HepG2 (cell line): ENCODE data around the gene VPS13D. TPM values are rescaled to one million over a fixed set of nuclear protein-coding genes. Genes with fewer than 3 reads are reported as not detected.

Source experiments
- ATF7-NPFF ChIP-seq: sonication (generic); formaldehyde crosslinking; IDR thresholded peaks from 2 replicates; pipeline ENCODE4 v1.8.1; 2023; ENCODE audit warnings: mild to moderate bottlenecking, low read depth, missing genetic modification reagents, moderate library complexity
- BRD4 ChIP-seq: sonication (generic); formaldehyde crosslinking; IDR thresholded peaks from 2 replicates; pipeline ENCODE4 v1.4.0; 2020; ENCODE audit warnings: missing genetic modification reagents
- FOSL2 ChIP-seq: sonication (generic); formaldehyde crosslinking; IDR thresholded peaks from 2 replicates; pipeline ENCODE4 v1.4.0; 2020; ENCODE audit warnings: missing genetic modification reagents
- GTF2F1 ChIP-seq: fragments of 150-350 bp; IDR thresholded peaks from 2 replicates; pipeline ENCODE4 v1.6.1; 2014; ENCODE audit warnings: low read length
- GZF1 ChIP-seq: sonication (generic); formaldehyde crosslinking; IDR thresholded peaks from 2 replicates; pipeline ENCODE4 v1.5.1; 2020; ENCODE audit warnings: mild to moderate bottlenecking, missing genetic modification reagents
- HIVEP1 ChIP-seq: sonication (generic); formaldehyde crosslinking; IDR thresholded peaks from 2 replicates; pipeline ENCODE4 v1.4.0; 2020; ENCODE audit warnings: mild to moderate bottlenecking, missing genetic modification reagents
- KDM4B ChIP-seq: sonication (generic); formaldehyde crosslinking; IDR thresholded peaks from 2 replicates; pipeline ENCODE4 v1.4.0; 2020; ENCODE audit warnings: missing genetic modification reagents
- MED13 ChIP-seq: sonication (generic); formaldehyde crosslinking; IDR thresholded peaks from 2 replicates; pipeline ENCODE4 v1.5.0; 2020; ENCODE audit warnings: missing genetic modification reagents
- ONECUT2 ChIP-seq: sonication (generic); formaldehyde crosslinking; IDR thresholded peaks from 2 replicates; pipeline ENCODE4 v1.4.0; 2020; ENCODE audit warnings: missing genetic modification reagents
- PAX8 ChIP-seq: sonication (generic); formaldehyde crosslinking; IDR thresholded peaks from 2 replicates; pipeline ENCODE4 v1.8.0; 2022; ENCODE audit warnings: mild to moderate bottlenecking, missing genetic modification reagents, borderline replicate concordance
- RFXANK ChIP-seq: IDR thresholded peaks from 2 replicates; pipeline ENCODE4 v1.6.1; 2016
- SALL2 ChIP-seq: sonication (generic); formaldehyde crosslinking; IDR thresholded peaks from 2 replicates; pipeline ENCODE4 v1.8.1; 2023; ENCODE audit warnings: mild to moderate bottlenecking, missing genetic modification reagents, inconsistent platforms
- SYNCRIP ChIP-seq: fragments of 200-400 bp; formaldehyde crosslinking; IDR thresholded peaks from 2 replicates; pipeline ENCODE4 v1.6.1; 2018; ENCODE audit warnings: mild to moderate bottlenecking, low read depth, low read length; ENCODE audit not compliant: insufficient read depth
- TBX3 ChIP-seq: fragments of 450-650 bp; IDR thresholded peaks from 2 replicates; pipeline ENCODE4 v1.6.1; 2017; ENCODE audit warnings: antibody characterized with exemption, mild to moderate bottlenecking, inconsistent platforms, borderline replicate concordance
- TEAD2 ChIP-seq: sonication (generic); formaldehyde crosslinking; IDR thresholded peaks from 2 replicates; pipeline ENCODE4 v1.9.0; 2021; ENCODE audit warnings: missing genetic modification reagents
- ZBTB21 ChIP-seq: sonication (generic); formaldehyde crosslinking; IDR thresholded peaks from 2 replicates; pipeline ENCODE4 v1.4.0; 2020; ENCODE audit warnings: missing genetic modification reagents
- ZNF12 ChIP-seq: sonication (generic); formaldehyde crosslinking; IDR thresholded peaks from 2 replicates; pipeline ENCODE4 v1.5.0; 2020; ENCODE audit warnings: missing genetic modification reagents
- ZNF20 ChIP-seq: sonication (generic); formaldehyde crosslinking; IDR thresholded peaks from 2 replicates; pipeline ENCODE4 v1.4.0; 2020; ENCODE audit warnings: mild to moderate bottlenecking, moderate library complexity, missing genetic modification reagents
- ZNF296 ChIP-seq: sonication (generic); formaldehyde crosslinking; conservative IDR thresholded peaks from 2 replicates; pipeline ENCODE4 v1.5.0; 2020; ENCODE audit warnings: mild to moderate bottlenecking, missing genetic modification reagents
- ZNF616 ChIP-seq: sonication (generic); formaldehyde crosslinking; IDR thresholded peaks from 2 replicates; pipeline ENCODE4 v1.5.0; 2020; ENCODE audit warnings: low read depth, mild to moderate bottlenecking, missing genetic modification reagents
- ZNF816 ChIP-seq: sonication (generic); formaldehyde crosslinking; IDR thresholded peaks from 2 replicates; pipeline ENCODE4 v1.8.0; 2022; ENCODE audit warnings: missing genetic modification reagents, mild to moderate bottlenecking, borderline replicate concordance
- ZNF83 ChIP-seq: sonication (generic); formaldehyde crosslinking; IDR thresholded peaks from 2 replicates; pipeline ENCODE4 v1.4.0; 2020; ENCODE audit warnings: missing genetic modification reagents, mild to moderate bottlenecking, borderline replicate concordance
- ZSCAN25 ChIP-seq: sonication (generic); formaldehyde crosslinking; IDR thresholded peaks from 2 replicates; pipeline ENCODE4 v1.8.0; 2022; ENCODE audit warnings: mild to moderate bottlenecking, missing genetic modification reagents
- polyA plus RNA-seq, 8 experiments: library from polyadenylated mRNA; depleted of rRNA in 3 of 8; stranded (reverse) in 7 of 8; unstranded in 1 of 8; fragments of >200 nt; fragmentation: Illumina TruSeq in 4 of 8; extraction: Trizol in 4 of 8; gene quantifications; 2 replicates each; pipeline versions ENCODE4 v1.2.1 to v1.2.3, GENCODE V29; 2011 to 2016; ENCODE audit warnings: low read depth in 4 of 8, missing spikeins in 1 of 8, mixed read lengths in 1 of 8; ENCODE audit not compliant: insufficient read depth in 1 of 8
- total RNA-seq, 5 experiments: library from RNA; depleted of rRNA; stranded (reverse); fragments of >200 nt; fragmentation: Illumina TruSeq; extraction: Trizol; gene quantifications; 2 replicates each; pipeline ENCODE4 v1.2.3, GENCODE V29; 2016; ENCODE audit warnings: low read depth in 1 of 5
- TF ChIP-seq, protein P1 (sequence below): sonication (generic); formaldehyde crosslinking; IDR thresholded peaks from 2 replicates; pipeline ENCODE4 v1.5.0; 2020; ENCODE audit warnings: missing genetic modification reagents
- TF ChIP-seq, protein P2 (sequence below): sonication (generic); formaldehyde crosslinking; IDR thresholded peaks from 2 replicates; pipeline ENCODE4 v1.4.0; 2020; ENCODE audit warnings: missing genetic modification reagents; ENCODE audit errors: not compliant biosample characterization
- TF ChIP-seq, protein P3 (sequence below): sonication (generic); formaldehyde crosslinking; IDR thresholded peaks from 2 replicates; pipeline ENCODE4 v1.5.1; 2020; ENCODE audit warnings: missing genetic modification reagents, mild to moderate bottlenecking, borderline replicate concordance
- TF ChIP-seq, protein P4 (sequence below): sonication (generic); formaldehyde crosslinking; IDR thresholded peaks from 2 replicates; pipeline ENCODE4 v1.4.0; 2020; ENCODE audit warnings: missing genetic modification reagents

VPS13D gene
- total and polyA plus RNA-seq, 2 of the 13 experiments (the other 11 are each of a cell fraction or from before 2014, with no cell fraction given) = 8.6 to 13.9 TPM

DNA sequence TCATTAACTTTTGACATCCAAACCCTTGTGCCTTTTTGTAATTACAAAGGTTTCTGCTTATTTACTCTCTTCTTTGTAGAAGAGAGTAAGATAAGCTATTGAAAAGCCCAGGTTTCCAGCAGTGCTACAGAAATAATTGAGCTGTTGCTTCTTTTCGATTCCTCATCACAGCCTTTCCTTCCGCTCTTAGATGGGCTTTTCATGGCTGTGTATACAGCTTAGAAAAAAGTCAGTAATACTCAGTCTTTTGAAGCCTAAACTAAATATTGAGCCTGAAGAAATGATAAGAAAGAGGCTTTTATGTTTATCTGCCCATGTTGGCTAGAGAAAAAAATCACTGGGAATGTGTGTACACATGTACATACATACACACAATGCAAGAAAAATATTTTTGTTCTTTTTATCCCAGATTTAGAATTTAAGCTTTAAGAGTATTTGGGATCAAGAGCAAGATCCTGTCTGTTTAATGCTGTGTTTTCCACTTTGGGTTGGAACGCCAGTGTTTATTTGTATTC, 172.4 kb downstream of the VPS13D start (continued):
- TF ChIP-seq ZNF816 (no peak), BRD4 (CRISPR knock-in tag) (no peak), ZNF12 (no peak), PAX8 (no peak), MED13 (CRISPR knock-in tag) (no peak; the same call in 1 of the 2 replicates), TEAD2 (CRISPR knock-in tag) (no peak), GTF2F1 (no peak), ZSCAN25 (CRISPR knock-in tag) (no peak), SALL2 (CRISPR knock-in tag) (no peak), TBX3 (peak; percentile 84), ONECUT2 (CRISPR knock-in tag) (0 out of 2 replicates have a peak, but pooled peaks have one; percentile 19), ZBTB21 (no peak), SYNCRIP (no peak), FOSL2 (CRISPR knock-in tag) (peak; percentile 50), ATF7-NPFF (CRISPR knock-in tag) (no peak), GZF1 (CRISPR knock-in tag) (no peak), RFXANK (no peak), HIVEP1 (CRISPR knock-in tag) (no peak), ZNF296 (CRISPR knock-in tag) (no peak), KDM4B (no peak), ZNF616 (CRISPR knock-in tag) (no peak), ZNF20 (CRISPR knock-in tag) (no peak), ZNF83 (no peak)
- TF ChIP-seq, protein P1, sequence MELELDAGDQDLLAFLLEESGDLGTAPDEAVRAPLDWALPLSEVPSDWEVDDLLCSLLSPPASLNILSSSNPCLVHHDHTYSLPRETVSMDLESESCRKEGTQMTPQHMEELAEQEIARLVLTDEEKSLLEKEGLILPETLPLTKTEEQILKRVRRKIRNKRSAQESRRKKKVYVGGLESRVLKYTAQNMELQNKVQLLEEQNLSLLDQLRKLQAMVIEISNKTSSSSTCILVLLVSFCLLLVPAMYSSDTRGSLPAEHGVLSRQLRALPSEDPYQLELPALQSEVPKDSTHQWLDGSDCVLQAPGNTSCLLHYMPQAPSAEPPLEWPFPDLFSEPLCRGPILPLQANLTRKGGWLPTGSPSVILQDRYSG = no peak
- TF ChIP-seq, protein P2, sequence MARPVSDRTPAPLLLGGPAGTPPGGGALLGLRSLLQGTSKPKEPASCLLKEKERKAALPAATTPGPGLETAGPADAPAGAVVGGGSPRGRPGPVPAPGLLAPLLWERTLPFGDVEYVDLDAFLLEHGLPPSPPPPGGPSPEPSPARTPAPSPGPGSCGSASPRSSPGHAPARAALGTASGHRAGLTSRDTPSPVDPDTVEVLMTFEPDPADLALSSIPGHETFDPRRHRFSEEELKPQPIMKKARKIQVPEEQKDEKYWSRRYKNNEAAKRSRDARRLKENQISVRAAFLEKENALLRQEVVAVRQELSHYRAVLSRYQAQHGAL (CRISPR knock-in tag) = no peak
- TF ChIP-seq, protein P3, sequence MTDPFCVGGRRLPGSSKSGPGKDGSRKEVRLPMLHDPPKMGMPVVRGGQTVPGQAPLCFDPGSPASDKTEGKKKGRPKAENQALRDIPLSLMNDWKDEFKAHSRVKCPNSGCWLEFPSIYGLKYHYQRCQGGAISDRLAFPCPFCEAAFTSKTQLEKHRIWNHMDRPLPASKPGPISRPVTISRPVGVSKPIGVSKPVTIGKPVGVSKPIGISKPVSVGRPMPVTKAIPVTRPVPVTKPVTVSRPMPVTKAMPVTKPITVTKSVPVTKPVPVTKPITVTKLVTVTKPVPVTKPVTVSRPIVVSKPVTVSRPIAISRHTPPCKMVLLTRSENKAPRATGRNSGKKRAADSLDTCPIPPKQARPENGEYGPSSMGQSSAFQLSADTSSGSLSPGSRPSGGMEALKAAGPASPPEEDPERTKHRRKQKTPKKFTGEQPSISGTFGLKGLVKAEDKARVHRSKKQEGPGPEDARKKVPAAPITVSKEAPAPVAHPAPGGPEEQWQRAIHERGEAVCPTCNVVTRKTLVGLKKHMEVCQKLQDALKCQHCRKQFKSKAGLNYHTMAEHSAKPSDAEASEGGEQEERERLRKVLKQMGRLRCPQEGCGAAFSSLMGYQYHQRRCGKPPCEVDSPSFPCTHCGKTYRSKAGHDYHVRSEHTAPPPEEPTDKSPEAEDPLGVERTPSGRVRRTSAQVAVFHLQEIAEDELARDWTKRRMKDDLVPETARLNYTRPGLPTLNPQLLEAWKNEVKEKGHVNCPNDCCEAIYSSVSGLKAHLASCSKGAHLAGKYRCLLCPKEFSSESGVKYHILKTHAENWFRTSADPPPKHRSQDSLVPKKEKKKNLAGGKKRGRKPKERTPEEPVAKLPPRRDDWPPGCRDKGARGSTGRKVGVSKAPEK = no peak
- TF ChIP-seq, protein P4, sequence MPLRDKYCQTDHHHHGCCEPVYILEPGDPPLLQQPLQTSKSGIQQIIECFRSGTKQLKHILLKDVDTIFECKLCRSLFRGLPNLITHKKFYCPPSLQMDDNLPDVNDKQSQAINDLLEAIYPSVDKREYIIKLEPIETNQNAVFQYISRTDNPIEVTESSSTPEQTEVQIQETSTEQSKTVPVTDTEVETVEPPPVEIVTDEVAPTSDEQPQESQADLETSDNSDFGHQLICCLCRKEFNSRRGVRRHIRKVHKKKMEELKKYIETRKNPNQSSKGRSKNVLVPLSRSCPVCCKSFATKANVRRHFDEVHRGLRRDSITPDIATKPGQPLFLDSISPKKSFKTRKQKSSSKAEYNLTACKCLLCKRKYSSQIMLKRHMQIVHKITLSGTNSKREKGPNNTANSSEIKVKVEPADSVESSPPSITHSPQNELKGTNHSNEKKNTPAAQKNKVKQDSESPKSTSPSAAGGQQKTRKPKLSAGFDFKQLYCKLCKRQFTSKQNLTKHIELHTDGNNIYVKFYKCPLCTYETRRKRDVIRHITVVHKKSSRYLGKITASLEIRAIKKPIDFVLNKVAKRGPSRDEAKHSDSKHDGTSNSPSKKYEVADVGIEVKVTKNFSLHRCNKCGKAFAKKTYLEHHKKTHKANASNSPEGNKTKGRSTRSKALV (CRISPR knock-in tag) = no peak
